GM12873 (cell line): ENCODE data around the gene ZNF600.
"Not testable (repeated sequence)": the region's sequence is repeated elsewhere in the genome, so short reads cannot be mapped to it uniquely, and the experiment has no call there.

Source experiments
- TF ChIP-seq, protein P1 (sequence below): IDR thresholded peaks from 2 replicates; pipeline ENCODE4 v1.5.1; 2012; ENCODE audit warnings: low read depth, mild to moderate bottlenecking, moderate library complexity, low read length, control low read depth; ENCODE audit not compliant: insufficient read depth; ENCODE audit errors: missing control alignments

Gene ZNF600

GRCh38 chr19:52786464-52787354 is at the start of gene ZNF600:
Gene ZNF600 (minus strand): TSS chr19:52786791. CDS start chr19:52778888, 7,903 bp downstream.
- TF ChIP-seq, protein P1, sequence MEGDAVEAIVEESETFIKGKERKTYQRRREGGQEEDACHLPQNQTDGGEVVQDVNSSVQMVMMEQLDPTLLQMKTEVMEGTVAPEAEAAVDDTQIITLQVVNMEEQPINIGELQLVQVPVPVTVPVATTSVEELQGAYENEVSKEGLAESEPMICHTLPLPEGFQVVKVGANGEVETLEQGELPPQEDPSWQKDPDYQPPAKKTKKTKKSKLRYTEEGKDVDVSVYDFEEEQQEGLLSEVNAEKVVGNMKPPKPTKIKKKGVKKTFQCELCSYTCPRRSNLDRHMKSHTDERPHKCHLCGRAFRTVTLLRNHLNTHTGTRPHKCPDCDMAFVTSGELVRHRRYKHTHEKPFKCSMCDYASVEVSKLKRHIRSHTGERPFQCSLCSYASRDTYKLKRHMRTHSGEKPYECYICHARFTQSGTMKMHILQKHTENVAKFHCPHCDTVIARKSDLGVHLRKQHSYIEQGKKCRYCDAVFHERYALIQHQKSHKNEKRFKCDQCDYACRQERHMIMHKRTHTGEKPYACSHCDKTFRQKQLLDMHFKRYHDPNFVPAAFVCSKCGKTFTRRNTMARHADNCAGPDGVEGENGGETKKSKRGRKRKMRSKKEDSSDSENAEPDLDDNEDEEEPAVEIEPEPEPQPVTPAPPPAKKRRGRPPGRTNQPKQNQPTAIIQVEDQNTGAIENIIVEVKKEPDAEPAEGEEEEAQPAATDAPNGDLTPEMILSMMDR, result not testable (repeated sequence)

DNA sequence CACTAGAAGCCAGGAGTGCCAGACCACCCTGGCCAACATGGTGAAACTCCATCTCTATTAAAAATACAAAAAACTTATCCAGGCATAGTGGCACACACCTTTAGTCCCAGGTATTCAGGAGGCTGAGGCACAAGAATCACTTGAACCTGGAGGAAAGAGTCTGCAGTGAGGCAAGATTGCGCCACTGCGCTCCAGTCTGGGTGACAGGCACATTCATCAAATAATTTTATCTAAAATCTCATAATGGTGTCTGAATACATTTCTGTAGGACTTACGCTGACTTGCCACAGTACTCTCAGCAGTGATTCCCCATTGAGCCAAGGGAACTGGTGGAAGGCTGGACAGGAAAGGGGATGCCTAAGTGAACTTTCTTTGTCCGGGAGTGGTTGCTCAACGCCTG is 39.2 kb upstream of the ZNF600 start:
- TF ChIP-seq, protein P1, result no peak

DNA sequence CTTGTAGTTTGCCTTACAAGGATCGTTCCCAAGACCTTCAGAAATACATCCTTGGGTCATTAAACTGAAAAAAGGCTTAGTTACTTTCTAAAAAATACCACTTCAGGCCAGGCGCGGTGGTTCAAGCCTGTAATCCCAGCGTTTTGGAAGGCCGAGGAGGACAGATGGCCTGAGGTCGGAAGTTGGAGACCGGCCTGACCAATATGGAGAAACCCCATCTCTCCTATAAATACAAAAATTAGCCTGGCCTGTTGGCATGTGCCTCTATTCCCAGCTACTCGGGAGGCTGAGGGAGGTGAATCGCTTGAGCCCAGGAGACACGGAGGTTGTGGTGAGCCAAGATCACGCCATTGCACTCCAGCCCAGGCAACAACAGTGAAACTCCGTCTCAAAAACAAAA is 37.1 kb upstream of the ZNF600 start:
- TF ChIP-seq, protein P1, result no peak

DNA sequence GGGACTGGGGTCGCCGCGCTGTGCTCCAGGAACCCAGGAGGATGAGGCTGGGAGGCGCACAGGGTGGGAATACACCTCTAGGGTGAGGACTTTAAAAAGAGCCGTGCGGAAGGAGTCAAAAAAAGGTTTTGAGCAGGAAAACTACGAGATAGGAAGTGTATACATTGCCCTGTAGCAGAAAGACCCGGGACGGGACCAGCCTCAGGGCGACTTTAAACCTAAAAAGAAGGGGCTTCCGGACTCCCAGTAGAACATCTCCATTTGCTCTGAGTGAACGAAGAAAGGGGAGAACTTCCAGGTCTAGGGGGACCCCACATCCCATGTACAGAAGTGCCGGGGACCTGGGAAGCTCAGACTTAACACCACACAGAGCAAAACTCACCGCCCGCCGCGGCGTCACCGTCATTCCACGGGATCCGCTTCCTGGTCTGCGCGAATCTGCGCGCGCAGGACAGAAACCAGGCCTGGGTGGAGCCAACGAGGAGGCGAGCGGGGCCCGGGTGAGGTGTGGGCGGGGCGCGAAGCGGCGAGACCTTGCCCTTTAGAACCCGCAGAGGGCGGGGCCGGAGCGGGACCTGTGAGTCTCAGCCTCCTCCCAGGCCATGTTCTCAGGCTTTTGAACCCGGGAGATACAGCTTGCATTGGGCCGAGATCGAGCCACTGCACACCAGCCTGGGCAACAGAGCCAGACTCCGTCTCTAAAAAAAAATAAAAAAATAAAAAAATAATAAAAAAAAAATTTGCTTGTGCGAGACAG is 34.8 kb upstream of the ZNF600 start, which contains the start of gene ZNF28:
Gene ZNF28, minus strand, starts transcription at position 430 of the 757 bp plus-strand sequence. CDS start 3,675 bp downstream, outside the sequence.
- TF ChIP-seq, protein P1, result not testable (repeated sequence)

DNA sequence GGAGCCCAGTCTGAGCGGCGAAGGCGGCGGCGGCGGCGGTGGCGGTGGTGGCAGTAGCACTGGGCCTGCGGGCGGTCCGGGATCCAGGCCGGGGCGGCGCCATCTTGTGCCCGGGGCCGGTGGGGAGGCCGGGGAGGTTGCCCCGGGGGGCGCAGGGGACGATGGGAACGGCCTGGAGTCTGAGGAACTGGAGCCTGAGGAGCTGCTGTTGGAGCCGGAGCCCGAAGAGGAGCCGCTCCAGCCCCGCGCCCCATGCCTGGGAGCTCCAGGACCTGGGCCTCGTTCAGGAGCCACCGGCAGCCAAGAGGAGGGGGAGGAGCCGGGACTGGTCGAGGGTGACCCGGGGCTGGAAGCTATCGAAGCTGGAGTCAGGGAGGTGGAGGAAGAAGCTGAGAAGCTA is 23.2 kb upstream of the ZNF600 start:
- TF ChIP-seq, protein P1, result no peak

- TF ChIP-seq, protein P1, result no peak
These were observed 2.8 kb upstream of the ZNF600 start for GRCh38 chr19:52789440-52789839.

DNA sequence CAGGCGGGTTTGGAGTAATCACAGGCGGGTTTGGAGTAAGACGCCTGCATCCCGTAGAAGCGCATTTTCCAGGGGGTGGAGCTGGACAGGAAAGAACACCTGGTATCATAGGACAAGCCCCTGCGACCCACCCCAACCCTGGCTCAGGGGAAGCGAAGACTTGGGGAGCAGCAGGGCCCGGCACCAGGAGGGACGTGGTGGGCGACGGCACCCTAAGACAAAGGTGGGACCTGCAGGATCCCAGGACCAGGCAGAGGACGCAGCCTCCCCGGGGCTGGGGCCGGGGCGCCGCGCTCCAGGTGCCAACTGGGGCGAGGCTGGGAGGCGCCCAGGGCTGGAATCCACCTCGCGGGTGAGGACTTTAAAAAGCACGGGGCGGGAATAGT is 520 bp downstream of the ZNF600 start:
- TF ChIP-seq, protein P1, result no peak
